SK-N-SH (cell line): ENCODE data around the gene NANOS2. TPM values are rescaled to one million over a fixed set of nuclear protein-coding genes. Genes with fewer than 3 reads are reported as not detected.
A peak's percentile ranks its signal among the peaks of the same experiment; 100 is the strongest.

Source experiments
- CTCF ChIA-PET: fragments of 300-600, 350-600 bp; formaldehyde crosslinking; extraction: SDS; loops from one replicate; lab custom pipeline; 2021; lab: Yijun Ruan, JAX
- POLR2A ChIA-PET: fragments of 350-600 bp; sonication (Branson Sonifier 250); formaldehyde crosslinking; extraction: SDS; loops from one replicate; lab custom pipeline; 2020; ENCODE audit warnings: antibody characterized with exemption, inconsistent platforms; lab: Yijun Ruan, JAX
- DNase-seq: peaks from one replicate; pipeline ENCODE4 v3.0.0; 2012
- H2AFZ ChIP-seq: fragments of 200-600 bp; sonication (generic); 2 replicates; pipeline ENCODE4 v1.8.1; 2016; ENCODE audit warnings: antibody characterized with exemption, mild to moderate bottlenecking, low read depth
- H3F3A ChIP-seq: fragments of 200-600 bp; sonication (generic); replicated peaks from 2 replicates; pipeline ENCODE3; 2016; ENCODE audit warnings: antibody characterized with exemption, mild to moderate bottlenecking; ENCODE audit not compliant: insufficient read depth
- H3K27ac ChIP-seq, 2 experiments: fragments of 200-500 bp in 1 of 2; fragments of 200-600 bp in 1 of 2; sonication (Bioruptor generic) in 1 of 2; sonication (generic), shearing (Covaris generic) in 1 of 2; 2 replicates each; pipeline versions ENCODE4 v1.5.1 to v1.6.1; 2014 to 2016; ENCODE audit warnings: low read depth in 2 of 2, inconsistent platforms in 1 of 2, low read length in 1 of 2, mild to moderate bottlenecking in 1 of 2, mixed read lengths in 1 of 2
- H3K27me3 ChIP-seq: fragments of 200-600 bp; sonication (generic), shearing (Covaris generic); 2 replicates; pipeline ENCODE4 v1.6.1; 2016; ENCODE audit warnings: mixed run types; ENCODE audit not compliant: insufficient read depth
- H3K36me3 ChIP-seq, 2 experiments: fragments of 200-500 bp in 1 of 2; fragments of 200-600 bp in 1 of 2; sonication (Bioruptor generic) in 1 of 2; sonication (generic) in 1 of 2; replicated peaks in 1 of 2; 2 replicates each; pipeline versions ENCODE3 to v1.5.1; 2014 to 2016; ENCODE audit warnings: low read length in 1 of 2, mild to moderate bottlenecking in 1 of 2; ENCODE audit not compliant: insufficient read depth in 2 of 2, control insufficient read depth in 1 of 2
- H3K4me1 ChIP-seq, 2 experiments: fragments of 200-500 bp in 1 of 2; fragments of 200-600 bp in 1 of 2; sonication (Bioruptor generic) in 1 of 2; sonication (generic), shearing (Covaris generic) in 1 of 2; 2 replicates each; pipeline versions ENCODE4 v1.5.1 to v1.6.1; 2014 to 2016; ENCODE audit warnings: low read depth in 1 of 2, low read length in 1 of 2, mixed run types in 1 of 2; ENCODE audit not compliant: insufficient read depth in 2 of 2, control insufficient read depth in 1 of 2
- H3K4me2 ChIP-seq: fragments of 200-600 bp; sonication (generic), shearing (Covaris generic); 2 replicates; pipeline ENCODE4 v1.6.1; 2017; ENCODE audit warnings: mixed run types
- H3K4me3 ChIP-seq, 2 experiments: fragments of 200-500 bp in 1 of 2; fragments of 200-600 bp in 1 of 2; sonication (Bioruptor generic) in 1 of 2; sonication (generic), shearing (Covaris generic) in 1 of 2; 2 replicates each; pipeline versions ENCODE4 v1.5.1 to v1.8.1; 2014 to 2016; ENCODE audit warnings: low read depth in 2 of 2, inconsistent platforms in 1 of 2, low read length in 1 of 2, mild to moderate bottlenecking in 1 of 2, mixed read lengths in 1 of 2, moderate library complexity in 1 of 2
- H3K79me2 ChIP-seq: fragments of 200-600 bp; sonication (generic); 2 replicates; pipeline ENCODE4 v1.8.1; 2017; ENCODE audit warnings: mild to moderate bottlenecking; ENCODE audit not compliant: insufficient read depth
- H3K9ac ChIP-seq: fragments of 200-600 bp; sonication (generic); 2 replicates; pipeline ENCODE4 v1.6.1; 2017; ENCODE audit warnings: mixed run types
- H3K9me2 ChIP-seq: fragments of 200-600 bp; sonication (generic); 2 replicates; pipeline ENCODE4 v1.6.1; 2017; ENCODE audit warnings: mixed run types
- H3K9me3 ChIP-seq: fragments of 200-600 bp; sonication (generic); 2 replicates; pipeline ENCODE4 v1.6.1; 2017; ENCODE audit warnings: mixed run types, mild to moderate bottlenecking, moderate library complexity
- H4K20me1 ChIP-seq: fragments of 200-600 bp; sonication (generic); 2 replicates; pipeline ENCODE4 v1.6.1; 2017; ENCODE audit warnings: mild to moderate bottlenecking, mixed run types; ENCODE audit not compliant: insufficient read depth
- CHD2 ChIP-seq: fragments of 150-350 bp; IDR thresholded peaks from 2 replicates; pipeline ENCODE4 v1.6.1; 2018; ENCODE audit warnings: low read length; ENCODE audit not compliant: partially characterized antibody
- ELF1 ChIP-seq: IDR thresholded peaks from 2 replicates; pipeline ENCODE4 v1.4.0; 2012
- EP300 ChIP-seq, 2 experiments: IDR thresholded peaks; 2 replicates each; pipeline versions ENCODE4 v1.4.0 to v1.6.1; 2012; ENCODE audit warnings: borderline replicate concordance in 1 of 2, low read depth in 1 of 2, low read length in 1 of 2
- FOXJ3 ChIP-seq: sonication (generic); formaldehyde crosslinking; IDR thresholded peaks from 2 replicates; pipeline ENCODE4 v1.5.1; 2020; ENCODE audit warnings: mild to moderate bottlenecking, missing genetic modification reagents
- GABPA ChIP-seq: IDR thresholded peaks from 2 replicates; pipeline ENCODE4 v1.4.0; 2012; ENCODE audit warnings: low read depth, mild to moderate bottlenecking
- GATA2 ChIP-seq: sonication (generic); formaldehyde crosslinking; IDR thresholded peaks from 2 replicates; pipeline ENCODE4 v1.5.0; 2020; ENCODE audit warnings: mild to moderate bottlenecking, missing genetic modification reagents
- NFIC ChIP-seq: IDR thresholded peaks from 2 replicates; pipeline ENCODE4 v1.4.0; 2012; ENCODE audit warnings: borderline replicate concordance
- POLR2AphosphoS5 ChIP-seq: IDR thresholded peaks from 2 replicates; pipeline ENCODE4 v1.6.1; 2012; ENCODE audit warnings: low read depth, low read length
- RAD21 ChIP-seq: IDR thresholded peaks from 2 replicates; pipeline ENCODE4 v1.6.1; 2012; ENCODE audit warnings: mild to moderate bottlenecking, low read length
- RFX5 ChIP-seq: IDR thresholded peaks from 2 replicates; pipeline ENCODE4 v1.6.1; 2012; ENCODE audit warnings: mild to moderate bottlenecking, improper control_type of control experiment, low read length
- SIN3A ChIP-seq: IDR thresholded peaks from 2 replicates; pipeline ENCODE4 v1.6.1; 2012; ENCODE audit warnings: low read depth, mild to moderate bottlenecking, low read length, moderate library complexity, borderline replicate concordance
- YY1 ChIP-seq: IDR thresholded peaks from 2 replicates; pipeline ENCODE4 v1.4.0; 2012; ENCODE audit warnings: low read depth, mild to moderate bottlenecking
- WGBS: methylation state at CpG from one replicate; pipeline ENCODE4 v1.1.6; 2017; ENCODE audit warnings: low lambda C conversion rate; 5-methylcytosine and 5-hydroxymethylcytosine counted together
- polyA plus RNA-seq, 3 experiments: library from polyadenylated mRNA; depleted of rRNA; stranded (reverse); fragments of >200 nt; gene quantifications; 2 replicates each; pipeline ENCODE4 v1.2.3, GENCODE V29; 2012
- TF ChIP-seq, protein P1 (sequence below): fragments of 150-350 bp; IDR thresholded peaks from 2 replicates; pipeline ENCODE4 v1.6.1; 2016; ENCODE audit warnings: mild to moderate bottlenecking, low read depth, low read length
- TF ChIP-seq, protein P2 (sequence below): IDR thresholded peaks from 2 replicates; pipeline ENCODE4 v1.4.0; 2012; ENCODE audit warnings: low read depth, borderline replicate concordance
- TF ChIP-seq, protein P3 (sequence below): fragments of 200-600 bp; sonication (generic); IDR thresholded peaks from 2 replicates; pipeline ENCODE4 v1.6.1; 2017; ENCODE audit warnings: antibody characterized with exemption, mild to moderate bottlenecking, moderate library complexity
- TF ChIP-seq, protein P4 (sequence below): IDR thresholded peaks from 2 replicates; pipeline ENCODE4; 2012

NANOS2 gene
- polyA plus RNA-seq, 1 of the 3 experiments (the other 2 are of a cell fraction) = not detected

DNA sequence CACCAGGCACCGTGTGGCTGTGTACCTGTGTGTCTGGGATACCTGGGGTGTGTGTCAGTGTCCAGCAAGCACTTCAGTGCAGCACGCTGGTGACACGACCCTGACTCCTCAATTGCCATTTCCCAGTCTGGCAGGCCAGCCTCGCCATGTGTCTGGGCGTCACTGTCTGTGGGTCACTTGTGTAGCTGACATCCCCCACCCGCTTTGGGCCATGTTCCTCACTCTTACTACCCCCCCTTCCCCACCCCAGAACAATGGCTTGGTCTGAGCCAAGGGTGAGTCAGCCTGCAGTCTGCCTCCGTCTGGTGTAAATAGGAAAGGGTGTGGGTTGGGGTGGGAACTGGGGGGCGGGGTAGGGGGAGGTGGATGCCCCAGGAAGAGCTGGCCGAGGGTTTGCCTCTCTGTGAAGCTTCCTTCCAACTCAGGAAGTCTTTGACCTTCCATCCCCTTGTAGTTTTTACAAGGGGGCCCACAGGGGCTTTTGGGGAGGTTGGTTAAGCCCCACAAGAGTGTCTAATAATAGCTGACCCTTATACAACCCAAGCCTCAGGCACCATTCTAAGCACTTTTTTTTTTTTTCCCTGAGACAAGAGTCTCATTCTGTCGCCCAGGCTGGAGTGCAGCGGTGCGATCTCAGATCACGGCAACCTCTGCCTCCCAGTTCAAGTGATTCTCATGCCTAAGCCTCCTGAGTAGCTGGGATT is 41.5 kb upstream of the NANOS2 start (continued):
- no peak for TF ChIP-seq RAD21
- no peak for TF ChIP-seq SIN3A
- TF ChIP-seq, protein P1, sequence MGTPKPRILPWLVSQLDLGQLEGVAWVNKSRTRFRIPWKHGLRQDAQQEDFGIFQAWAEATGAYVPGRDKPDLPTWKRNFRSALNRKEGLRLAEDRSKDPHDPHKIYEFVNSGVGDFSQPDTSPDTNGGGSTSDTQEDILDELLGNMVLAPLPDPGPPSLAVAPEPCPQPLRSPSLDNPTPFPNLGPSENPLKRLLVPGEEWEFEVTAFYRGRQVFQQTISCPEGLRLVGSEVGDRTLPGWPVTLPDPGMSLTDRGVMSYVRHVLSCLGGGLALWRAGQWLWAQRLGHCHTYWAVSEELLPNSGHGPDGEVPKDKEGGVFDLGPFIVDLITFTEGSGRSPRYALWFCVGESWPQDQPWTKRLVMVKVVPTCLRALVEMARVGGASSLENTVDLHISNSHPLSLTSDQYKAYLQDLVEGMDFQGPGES = no peak
- TF ChIP-seq CHD2 = no peak
- no peak for TF ChIP-seq GABPA
- TF ChIP-seq, protein P2, sequence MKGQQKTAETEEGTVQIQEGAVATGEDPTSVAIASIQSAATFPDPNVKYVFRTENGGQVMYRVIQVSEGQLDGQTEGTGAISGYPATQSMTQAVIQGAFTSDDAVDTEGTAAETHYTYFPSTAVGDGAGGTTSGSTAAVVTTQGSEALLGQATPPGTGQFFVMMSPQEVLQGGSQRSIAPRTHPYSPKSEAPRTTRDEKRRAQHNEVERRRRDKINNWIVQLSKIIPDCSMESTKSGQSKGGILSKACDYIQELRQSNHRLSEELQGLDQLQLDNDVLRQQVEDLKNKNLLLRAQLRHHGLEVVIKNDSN = no peak

DNA sequence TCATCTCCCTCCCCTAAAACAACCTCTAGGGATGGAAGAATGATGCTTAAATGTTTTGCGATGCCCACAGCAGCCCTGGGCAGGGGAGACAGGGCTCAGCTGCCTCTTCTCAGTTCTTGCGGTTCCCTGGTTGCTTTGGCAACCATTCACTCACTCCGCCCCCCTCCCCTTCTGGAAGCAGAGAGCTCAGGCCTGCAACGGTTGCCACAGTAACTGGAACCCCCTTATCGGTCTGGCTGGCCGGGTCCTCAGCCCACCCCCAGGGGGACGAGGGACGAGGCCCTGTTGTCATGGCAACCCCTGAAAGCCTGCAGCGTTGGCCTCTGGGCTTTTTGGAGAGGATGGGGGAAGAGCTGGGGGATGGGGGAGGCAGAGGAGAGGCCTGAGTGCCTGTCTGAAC is 39.6 kb upstream of the NANOS2 start:
- TF ChIP-seq, protein P3, sequence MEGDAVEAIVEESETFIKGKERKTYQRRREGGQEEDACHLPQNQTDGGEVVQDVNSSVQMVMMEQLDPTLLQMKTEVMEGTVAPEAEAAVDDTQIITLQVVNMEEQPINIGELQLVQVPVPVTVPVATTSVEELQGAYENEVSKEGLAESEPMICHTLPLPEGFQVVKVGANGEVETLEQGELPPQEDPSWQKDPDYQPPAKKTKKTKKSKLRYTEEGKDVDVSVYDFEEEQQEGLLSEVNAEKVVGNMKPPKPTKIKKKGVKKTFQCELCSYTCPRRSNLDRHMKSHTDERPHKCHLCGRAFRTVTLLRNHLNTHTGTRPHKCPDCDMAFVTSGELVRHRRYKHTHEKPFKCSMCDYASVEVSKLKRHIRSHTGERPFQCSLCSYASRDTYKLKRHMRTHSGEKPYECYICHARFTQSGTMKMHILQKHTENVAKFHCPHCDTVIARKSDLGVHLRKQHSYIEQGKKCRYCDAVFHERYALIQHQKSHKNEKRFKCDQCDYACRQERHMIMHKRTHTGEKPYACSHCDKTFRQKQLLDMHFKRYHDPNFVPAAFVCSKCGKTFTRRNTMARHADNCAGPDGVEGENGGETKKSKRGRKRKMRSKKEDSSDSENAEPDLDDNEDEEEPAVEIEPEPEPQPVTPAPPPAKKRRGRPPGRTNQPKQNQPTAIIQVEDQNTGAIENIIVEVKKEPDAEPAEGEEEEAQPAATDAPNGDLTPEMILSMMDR = no peak
- peak; percentile 64; the same call in 1 of the 2 replicates for TF ChIP-seq RFX5
- WGBS = 39% methylated on average over 7 of the region's 9 CpGs
- Histone ChIP-seq H3K4me2 (peak overlapping the region; percentile 34; the same call in 1 of the 2 replicates), H3F3A (peaks cover 9% of the 10 kb centered on the region), H3K79me2 (no peaks in the 10 kb centered on the region), H2AFZ (no peak overlapping the region), H3K9ac (no peak overlapping the region), H3K4me3 (no peak overlapping the region), H3K4me1 (peaks cover 17 to 22% of the 10 kb centered on the region in 2 experiments; a peak in 3 of 4 replicates), H3K9me3 (no peaks in the 10 kb centered on the region), H3K27ac (peak overlapping the region; percentile 40 to 72; a peak in 3 of 4 replicates), H4K20me1 (no peaks in the 10 kb centered on the region), H3K27me3 (no peaks in the 10 kb centered on the region), H3K9me2 (no peaks in the 10 kb centered on the region), H3K36me3 (peaks cover 5 to 14% of the 10 kb centered on the region in 2 experiments)
- POLR2A ChIA-PET = interaction anchor here (1.2 to 1.6 kb wide), 2 partner anchors 20 to 51 kb away, joined by 6 to 7 read pairs; partner anchors contain the start of gene MYPOP
- CTCF ChIA-PET = interaction anchor here (0.7 to 1.2 kb wide), 4 partner anchors 22 to 74 kb away, joined by 3 to 4 read pairs (median 3); no protein-coding TSS in a partner anchor
- peak; percentile 94 for DNase-seq

DNA sequence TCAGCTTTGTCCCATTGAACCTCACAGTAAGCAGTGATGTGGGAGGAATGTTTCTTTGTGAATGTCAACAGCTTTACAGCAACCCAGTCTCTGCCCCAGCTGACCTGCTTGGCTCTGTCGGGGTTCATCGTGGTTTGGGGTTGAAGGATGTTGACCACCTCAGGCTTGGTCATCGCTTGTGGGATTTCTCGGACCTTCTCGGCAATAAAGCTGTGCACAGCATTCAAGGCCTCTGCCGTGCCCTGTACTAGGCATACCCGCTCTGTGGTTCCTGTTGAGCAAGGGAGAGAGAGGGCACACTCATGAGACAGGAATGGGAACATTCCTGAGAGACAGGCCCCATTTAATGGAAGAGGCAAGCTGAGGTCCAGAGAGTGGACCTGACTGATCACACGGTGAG is 39.1 kb upstream of the NANOS2 start:
- CTCF ChIA-PET = interaction anchor here (0.7 to 1.2 kb wide), 3 partner anchors 23 to 75 kb away, joined by 3 to 4 read pairs (median 3); no protein-coding TSS in a partner anchor
- POLR2A ChIA-PET = interaction anchor here (1.2 to 1.6 kb wide), 2 partner anchors 20 to 51 kb away, joined by 6 to 7 read pairs; partner anchors contain the start of gene MYPOP
- TF ChIP-seq ELF1 (no peak), POLR2AphosphoS5 (no peak), GATA2 (CRISPR knock-in tag) (no peak), YY1 (no peak), EP300 (IDR thresholded peaks at IDR 0.05; ENCODE audit: borderline replicate concordance in 1 of 2, low read depth in 1 of 2, low read length in 1 of 2) (no peak), NFIC (no peak), RAD21 (no peak), FOXJ3 (CRISPR knock-in tag) (no peak; the same call in 1 of the 2 replicates)
- TF ChIP-seq, protein P2 = no peak
- TF ChIP-seq, protein P4, sequence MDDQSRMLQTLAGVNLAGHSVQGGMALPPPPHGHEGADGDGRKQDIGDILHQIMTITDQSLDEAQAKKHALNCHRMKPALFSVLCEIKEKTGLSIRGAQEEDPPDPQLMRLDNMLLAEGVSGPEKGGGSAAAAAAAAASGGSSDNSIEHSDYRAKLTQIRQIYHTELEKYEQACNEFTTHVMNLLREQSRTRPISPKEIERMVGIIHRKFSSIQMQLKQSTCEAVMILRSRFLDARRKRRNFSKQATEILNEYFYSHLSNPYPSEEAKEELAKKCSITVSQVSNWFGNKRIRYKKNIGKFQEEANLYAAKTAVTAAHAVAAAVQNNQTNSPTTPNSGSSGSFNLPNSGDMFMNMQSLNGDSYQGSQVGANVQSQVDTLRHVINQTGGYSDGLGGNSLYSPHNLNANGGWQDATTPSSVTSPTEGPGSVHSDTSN = no peak
- no peak for DNase-seq
- Histone ChIP-seq H3K4me3 (no peak overlapping the region), H3F3A (peaks cover 9% of the 10 kb centered on the region), H2AFZ (0 out of 2 replicates have a peak overlapping the region, but pooled peaks have one; percentile 17), H3K9me3 (no peaks in the 10 kb centered on the region), H3K27ac (peak overlapping the region; percentile 40 to 72), H3K36me3 (peaks cover 5 to 14% of the 10 kb centered on the region in 2 experiments), H3K27me3 (no peaks in the 10 kb centered on the region), H3K9me2 (no peaks in the 10 kb centered on the region), H3K9ac (no peak overlapping the region), H4K20me1 (no peaks in the 10 kb centered on the region), H3K4me2 (0 out of 2 replicates have a peak overlapping the region, but pooled peaks have one; percentile 34), H3K79me2 (no peaks in the 10 kb centered on the region), H3K4me1 (peaks cover 12 to 22% of the 10 kb centered on the region in 2 experiments; a peak in 3 of 4 replicates)
- WGBS = 73% methylated on average over 7 of the region's 8 CpGs
